Measurements from ENCODE around the gene MESP2.

The MESP2 gene

DNA sequence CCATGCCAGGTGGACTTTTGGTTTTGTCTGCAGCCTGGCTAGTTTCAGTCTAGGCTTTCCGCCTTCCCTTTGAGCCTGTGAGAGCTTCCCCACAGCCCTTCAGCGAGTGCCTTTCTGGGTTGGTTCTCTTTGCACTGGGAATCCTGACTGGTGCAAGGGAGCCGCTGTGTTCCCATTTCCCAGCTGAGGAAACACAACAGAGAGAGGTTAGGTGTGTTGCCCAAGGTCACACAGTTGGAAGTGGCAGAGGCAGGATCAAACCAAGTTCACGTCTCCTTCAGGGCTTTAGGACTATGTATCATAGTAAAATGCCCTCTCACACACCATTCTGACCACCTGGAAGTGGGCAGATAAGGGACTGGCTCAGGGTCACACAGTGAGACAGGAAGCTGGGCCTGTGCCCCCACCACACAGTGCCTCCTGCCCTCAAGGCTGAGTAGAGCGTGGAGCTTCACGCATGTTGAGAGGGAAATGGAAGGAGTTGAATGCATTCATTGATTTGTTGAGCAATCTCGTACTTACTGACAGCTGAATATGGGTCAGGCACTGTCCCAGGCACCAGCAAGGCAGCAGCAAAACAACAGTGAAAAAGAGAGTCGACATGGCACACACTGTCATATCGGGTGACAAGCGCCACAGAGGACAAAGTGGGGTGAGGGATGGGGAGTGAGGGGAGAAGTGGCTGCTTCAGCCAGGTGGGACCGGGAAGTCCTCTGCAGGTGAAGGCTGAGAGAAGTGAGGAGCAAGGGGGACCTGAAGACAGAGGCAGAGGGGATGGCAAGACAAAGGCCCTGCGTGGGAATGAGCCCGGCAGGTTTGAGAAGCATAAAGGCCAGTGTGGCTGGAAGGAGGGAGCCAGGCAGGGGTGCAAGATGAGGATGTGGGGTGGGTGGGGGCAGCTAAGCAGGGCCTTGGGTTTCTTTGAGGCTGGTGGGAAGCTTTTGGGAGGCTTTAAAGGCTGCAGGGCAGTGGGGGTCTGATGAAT, 50.8 kb downstream of the MESP2 start:
- H3K27ac ChIP-seq, result peak overlapping the region in 6 of 21 experiments; percentile 32 to 77 (median 52)
- H3K4me3 ChIP-seq, result no peak overlapping the region

DNA sequence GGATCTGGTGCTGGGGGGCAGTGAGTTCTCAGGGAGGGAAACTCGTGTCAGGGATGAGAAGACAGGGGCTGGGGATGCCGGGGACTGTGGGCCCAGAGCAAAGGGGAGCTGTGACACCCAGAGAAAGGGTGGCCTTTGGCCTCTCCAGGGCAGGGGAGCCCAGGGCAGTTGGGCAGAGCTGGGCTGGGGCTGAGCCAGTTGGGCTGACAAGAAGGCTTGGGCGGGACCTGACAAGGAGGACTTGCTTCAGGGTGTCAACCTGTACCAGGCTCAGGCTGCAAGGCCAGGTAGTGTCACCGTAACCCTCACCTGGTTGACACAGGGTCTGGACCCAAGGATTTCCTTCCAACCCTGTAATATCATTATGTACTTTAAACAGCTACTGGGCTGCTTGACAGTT, 51.7 kb downstream of the MESP2 start:
- Histone ChIP-seq H3K4me3 (no peak overlapping the region), H3K27ac (peak overlapping the region in 15 of 21 experiments; percentile 26 to 77 (median 55))

Data from skin epidermis (tissue), 12 donors.